ENCODE results near the gene IDUA. TPM values are rescaled to one million over a fixed set of nuclear protein-coding genes. Genes with fewer than 3 reads are reported as not detected.
A peak's percentile ranks its signal among the peaks of the same experiment; 100 is the strongest.

Gene IDUA
- total RNA-seq, 1 donor from 2014 or later: 19.6 TPM

DNA sequence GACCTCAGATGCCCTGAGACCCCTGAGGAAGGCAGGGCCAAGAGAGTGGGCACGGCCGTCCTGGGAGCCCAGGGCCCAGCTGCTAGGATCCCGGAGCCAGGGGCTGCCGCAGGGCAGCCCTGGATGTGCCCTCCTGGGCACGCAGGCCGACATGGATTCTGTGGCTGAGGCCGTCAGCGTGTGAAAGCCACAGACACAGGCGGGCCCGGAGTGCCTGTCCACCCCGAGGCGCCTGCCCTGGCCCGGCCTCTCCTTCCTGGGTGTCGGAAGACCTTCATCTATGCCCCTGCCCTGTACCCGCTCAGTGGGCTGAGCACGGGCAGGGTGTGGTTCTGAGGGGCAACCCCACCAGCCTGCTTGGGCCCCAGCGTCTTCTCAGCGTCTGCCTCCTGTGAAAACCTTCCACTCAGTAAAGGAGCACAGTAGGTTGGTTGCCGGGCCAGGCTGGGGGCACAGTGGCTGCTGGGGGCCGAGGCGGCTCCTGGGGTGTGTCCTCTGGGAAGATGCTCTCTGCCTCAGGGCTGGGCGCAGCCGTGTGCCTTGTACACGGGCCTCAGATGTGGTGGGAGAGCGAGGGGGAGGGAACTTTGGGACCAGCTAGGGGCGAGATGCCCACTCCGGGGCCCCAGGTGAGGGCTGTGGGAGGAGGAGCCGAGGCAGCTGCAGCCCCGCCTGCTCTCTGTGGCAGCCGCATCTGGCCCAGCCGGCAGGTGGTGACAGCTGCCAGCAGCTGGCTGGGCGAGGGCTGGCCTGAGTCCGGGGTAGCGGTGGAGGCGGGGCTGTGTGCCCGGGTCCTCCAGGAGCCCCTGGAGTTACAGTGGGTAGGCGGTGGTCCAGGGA is 45.3 kb downstream of the IDUA start:
- no peak for DNase-seq

DNA sequence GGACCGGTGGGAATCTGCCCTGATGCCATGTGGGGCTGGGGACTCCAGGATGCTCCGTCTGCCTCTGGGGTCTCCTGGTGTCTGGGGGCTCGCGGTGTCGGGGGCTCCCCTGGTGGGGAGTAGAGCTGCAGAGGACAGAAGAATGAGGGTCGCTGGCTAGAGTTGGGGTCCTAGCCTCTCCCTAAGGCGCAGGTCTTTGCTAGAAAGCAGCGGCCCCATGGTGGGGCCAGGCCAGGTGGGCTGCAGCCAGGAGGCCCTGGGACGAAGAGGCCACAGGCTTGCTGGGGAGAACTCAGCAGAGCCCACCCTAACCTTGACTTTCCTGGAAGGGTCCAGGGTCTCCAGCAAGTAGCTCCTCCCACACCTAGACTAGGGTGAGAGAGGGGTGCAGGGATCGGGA is 46.0 kb downstream of the IDUA start:
- no peak for DNase-seq

DNA sequence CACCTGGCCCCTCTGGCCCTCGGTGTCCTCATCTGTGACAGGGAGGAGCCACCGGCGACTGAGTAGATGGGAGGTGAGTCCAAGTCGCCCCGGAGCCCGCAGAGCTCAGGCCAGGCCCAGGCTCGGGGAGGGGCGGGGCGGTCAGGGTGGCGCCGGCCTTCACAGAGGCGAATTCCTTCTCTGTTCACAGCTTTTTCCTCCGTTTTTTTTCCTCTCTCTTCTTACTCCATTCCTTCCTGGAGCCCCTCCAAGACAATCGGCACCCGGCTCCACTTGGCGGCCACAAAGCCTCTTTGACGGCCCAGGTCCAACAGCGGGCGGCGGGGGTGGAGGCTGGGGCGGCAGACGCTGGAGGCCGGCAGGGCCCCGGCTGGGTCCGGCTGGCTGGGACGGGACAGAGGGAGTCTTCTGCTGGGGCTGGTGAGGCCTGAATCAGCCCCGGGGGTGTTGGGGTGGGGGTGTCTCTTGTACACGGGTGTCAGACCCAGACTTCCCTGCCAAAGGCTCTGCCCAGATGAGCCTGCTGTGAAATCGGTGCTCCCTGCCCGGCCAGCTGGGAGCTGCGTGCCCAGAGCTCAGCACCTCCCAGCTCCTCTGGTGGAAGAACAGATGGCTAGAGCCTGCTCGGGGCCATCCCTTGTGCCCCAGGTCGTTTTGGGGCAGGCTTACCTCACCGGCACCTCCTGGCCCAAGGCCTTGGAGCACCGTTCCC is 47.2 kb downstream of the IDUA start:
- no peak for DNase-seq

DNA sequence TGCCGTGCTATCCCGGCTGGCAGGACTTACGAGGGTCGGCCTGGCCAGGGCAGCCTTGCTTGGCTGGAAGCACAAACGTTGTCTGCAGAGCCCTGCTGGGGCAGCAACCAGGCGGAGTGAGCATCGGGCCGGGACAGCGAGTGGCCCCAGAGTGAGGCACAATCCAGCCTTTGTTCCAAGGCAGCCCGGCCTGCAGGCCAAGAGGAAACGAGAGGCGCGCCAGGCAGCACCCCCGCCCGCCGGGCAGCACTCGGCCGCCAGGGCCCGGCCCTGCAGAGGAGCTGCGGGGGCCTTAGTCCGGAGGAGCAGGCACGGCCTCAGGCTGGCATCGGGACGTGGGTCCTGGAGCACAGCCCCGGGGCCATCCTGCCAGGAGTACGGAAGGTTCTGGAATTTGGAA is 48.7 kb downstream of the IDUA start:
- peak; percentile 45 for DNase-seq

DNA sequence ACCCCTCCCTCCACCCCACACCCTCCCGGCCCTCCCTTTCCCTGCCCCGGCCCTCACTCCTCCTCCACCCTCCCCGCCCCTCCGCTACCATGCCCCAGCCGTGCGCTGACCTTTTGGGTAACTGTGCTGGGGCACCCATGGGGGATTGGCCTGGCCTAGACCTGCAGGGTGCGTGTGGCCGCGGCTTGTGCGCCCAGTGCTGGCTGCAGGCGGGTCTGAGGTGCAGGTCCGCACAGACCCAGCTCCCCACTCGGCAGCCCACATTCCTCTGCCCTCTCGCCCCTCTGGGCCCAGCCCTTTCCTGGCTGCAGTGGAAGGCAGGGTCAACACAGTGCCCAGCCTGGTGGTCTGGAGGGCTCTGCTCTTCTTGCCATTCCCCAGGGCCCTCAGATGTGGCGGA is 49.3 kb downstream of the IDUA start:
- no peak for DNase-seq

DNA sequence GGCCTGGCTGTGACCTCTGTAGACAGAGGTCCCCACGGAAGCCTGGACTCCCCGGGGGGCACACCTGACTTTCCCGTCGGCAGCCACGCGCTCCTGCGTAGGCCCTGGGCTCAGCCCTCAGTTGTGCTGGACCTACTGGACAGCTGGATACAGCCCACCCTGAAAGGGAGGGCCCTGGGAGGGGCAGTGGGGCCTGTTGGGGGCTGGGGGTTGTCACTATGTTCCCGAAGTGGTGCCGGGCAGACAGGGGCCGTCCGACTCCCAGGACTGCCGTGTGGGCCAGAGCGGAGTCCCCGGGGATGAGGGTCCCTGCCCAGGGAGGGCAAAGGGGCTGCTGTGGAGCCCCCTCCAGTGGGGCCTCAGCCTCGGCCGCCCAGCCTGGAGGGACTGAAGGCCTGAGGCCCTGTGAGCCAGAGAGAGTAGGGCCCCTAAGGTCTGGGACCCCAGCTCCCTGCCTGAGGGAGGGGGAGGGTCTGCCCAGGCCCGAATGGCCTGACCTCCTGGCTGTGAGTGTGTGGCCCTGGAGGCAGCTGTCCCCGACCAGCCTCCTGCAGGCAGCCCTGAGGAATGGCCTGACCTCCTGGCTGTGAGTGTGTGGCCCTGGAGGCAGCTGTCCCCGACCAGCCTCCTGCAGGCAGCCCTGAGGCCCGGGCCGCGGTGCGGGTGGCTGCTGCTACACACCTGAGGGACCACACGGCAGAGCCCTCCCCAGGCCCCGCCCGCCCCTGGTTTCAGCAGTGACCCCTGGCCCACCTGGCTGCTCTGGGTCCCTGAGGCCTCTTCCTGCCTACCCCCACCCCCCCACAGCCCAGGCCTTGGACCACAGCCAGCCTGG is 50.3 kb downstream of the IDUA start:
- no peak for DNase-seq

DNA sequence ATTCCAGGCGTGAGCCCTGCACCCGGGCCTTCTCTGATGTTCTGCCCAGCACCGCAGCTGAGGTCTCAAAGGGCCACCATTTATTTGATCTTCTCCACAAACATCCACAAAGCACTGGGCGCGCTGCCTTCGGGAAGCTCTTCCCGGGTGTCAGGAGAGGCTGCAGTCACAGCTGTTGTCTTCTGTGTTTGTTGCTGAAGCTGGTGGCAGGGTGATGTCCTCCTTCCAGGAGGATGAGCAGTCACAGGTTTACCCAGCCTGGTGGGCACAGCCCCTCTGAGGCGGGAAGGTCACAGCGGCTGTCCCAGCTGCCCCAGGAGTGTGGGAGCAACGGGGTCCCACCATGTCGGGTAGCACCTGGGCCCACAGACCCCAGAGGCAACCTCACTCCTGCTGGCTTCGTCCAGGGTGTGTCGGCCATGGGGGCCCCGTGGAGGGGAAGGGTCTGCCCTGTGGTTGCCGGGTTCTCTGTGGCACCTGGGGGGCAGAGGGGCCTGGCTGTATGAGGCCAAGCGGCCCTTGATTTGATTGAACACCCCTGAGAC is 52.2 kb downstream of the IDUA start:
- no peak for DNase-seq

DNA sequence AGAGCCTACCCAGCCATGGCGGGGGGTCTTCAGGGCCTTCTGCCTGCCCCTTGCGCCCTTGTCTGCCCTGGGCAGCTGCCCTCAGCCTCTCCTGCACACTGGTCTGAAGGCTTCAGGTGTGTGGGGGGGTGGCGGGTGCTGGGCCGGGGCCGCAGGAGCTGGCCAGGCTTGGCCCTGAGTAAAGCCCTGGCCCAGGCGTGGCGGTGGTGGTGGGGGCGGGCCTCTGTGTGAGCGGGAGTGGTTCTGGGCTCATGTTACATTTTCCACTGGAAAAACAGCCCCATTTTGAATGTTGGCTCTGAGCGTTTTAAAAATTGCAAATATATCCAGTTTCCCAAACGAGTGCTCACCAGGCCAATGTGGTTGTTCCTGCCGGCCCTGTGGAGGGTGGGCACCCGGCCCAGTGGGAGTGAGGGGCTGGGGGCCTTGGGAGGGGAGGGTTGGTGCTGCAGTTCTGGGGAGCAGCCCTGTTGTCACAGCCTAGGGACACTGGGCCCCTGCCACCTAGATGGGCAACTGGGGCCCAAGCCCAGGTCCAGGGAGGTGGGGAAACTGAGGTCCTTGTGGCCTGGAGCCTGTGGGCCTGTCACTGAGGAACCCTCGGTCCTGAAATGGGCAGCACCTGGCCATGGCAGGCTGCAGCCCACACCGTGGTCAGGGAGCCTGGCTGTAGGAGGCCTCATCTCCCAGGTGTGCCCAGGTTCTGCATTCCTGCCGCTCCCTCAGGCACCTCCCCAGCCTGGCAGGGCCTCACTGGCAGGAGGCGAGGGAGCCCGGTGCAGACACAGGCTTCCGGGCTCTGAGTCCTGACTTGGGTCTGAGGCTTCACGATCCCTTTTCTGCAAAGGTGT is 52.9 kb downstream of the IDUA start:
- peak; percentile 14 for DNase-seq

DNA sequence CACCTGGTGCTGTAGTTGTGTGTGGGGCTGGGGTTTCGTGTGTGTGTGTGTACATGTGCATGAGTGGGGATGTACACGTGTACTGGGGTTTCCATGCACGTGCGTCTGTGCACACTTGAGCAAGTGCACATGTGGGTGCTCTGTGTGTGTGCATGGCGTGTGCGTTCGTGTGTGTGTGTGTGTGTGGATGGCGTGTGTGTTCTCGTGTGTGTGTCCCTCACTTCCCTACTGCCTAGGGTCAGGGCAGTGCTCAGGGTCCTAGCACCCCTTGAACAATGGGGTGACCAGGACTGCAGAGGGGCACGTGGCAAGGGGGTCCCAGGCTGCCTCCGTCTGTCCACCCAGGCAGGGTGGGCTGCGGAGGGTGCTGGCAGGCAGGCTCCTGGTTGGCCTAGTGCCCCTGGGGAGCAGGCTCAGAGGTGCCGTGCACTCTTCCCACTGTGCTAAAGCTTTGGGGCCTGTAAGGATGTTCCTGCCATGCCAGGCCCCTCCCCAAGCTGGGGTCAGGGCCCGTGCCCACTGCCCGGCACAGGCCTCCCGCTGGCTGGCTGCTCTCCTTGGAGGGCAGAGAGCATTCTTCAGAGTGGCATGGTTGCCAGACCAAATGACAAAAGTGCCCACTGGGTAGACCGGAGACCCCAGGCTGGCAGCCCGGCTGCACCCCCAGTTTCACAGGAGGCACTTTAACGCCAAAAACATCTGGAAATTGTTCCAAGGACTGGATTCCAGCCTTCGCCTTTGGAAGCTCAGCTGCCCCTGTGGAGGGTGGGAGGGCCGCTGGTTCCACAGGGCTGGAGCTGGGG is 53.7 kb downstream of the IDUA start:
- no peak for DNase-seq

DNA sequence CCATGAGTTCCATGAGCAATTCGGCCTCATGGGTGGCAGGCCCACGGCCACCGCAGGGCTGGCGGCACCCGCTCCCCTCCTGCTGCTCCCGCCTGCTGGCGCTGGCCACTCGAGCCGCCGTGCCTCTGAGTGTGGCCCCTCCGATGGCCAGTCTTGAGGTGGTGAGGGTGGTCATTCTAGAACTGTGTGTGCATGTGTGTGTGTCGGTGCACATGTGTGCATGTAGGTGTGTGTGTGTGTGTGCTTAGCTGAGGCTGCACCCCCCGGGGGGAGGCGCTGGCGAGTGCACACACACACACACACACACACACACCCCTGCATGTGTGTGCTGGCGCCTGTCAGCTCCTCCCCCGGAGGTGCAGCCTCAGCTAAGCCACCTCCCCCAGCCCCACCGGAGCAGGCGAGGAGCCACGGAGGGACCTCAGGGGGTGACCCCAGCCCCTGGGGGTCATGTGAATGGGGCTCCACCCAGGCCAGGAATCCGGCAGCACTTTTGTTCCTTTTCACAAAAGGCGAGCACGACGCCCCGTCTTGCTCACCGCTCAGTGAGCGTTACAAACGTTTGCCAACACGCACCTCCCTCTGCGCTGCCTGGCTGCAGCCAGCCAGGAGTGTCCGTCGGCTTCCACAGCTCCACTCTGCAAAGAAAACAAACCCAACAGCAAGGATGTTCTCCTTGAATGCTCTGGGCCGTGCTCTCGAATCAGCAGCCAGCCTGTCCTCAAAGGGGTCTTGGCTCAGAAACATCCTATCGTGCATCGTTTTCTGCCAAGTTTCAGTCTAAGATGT is 54.5 kb downstream of the IDUA start:
- DNase-seq: peak; percentile 17

DNA sequence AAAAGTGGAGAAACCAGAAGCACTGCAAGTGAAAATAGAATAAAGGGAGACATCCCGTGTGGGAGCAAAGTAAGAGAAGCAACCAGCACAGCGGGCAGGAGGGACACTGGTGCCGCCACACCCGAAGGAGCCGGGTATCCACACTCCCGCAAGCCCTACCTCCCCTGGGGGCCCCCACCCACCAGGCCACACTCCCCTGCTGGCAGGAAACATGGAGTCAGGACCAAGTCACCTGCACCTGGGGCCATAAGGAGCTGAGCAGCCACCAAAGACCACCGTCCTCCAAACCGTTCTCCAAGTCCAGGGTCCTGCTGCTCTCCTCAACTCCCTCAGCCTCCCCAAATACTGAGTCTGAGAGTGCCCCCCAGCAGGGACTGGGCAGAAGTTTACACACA is 55.1 kb downstream of the IDUA start:
- DNase-seq: no peak

DNA sequence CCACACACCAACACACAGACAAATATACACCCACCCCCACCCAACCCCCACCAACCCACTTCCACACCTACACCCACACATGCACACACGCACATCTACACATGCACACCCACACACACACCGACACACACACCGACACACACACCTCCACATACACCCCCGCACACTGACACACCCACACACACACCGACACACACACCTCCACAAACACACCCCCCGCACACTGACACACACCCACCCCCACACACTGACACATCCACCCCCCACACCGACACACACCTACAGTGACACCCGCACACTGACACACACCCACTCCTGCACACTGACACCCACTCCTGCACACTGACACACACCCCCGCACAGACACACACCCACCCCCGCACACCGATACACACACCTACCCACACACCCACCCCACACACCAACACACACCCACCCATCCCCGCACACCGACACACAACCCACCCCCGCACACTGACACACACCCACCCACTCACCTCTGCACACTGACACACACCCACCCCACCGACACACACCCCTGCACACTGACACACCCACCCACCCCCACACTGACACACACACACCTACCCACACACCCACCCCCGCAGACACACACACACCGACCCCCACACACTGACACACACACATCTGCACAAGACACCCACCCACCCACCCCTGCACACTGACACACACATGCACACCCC is 55.7 kb downstream of the IDUA start:
- no peak for DNase-seq

DNA sequence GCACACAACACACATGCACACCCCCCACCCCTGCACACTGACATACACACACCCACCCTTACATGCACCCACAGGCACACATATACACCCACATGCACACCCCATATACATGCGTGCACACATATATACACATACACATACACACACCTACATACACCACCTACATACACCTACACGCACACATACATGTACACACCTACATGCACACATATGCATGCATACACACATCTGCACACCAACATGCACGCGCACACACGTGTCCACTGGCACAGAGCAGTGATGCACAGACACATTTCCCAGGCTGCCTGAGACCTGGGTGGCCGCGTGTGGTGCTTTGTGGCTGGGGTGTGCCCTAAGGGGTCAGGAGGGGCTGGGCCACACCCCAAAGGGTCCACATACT is 56.3 kb downstream of the IDUA start:
- no peak for DNase-seq

DNA sequence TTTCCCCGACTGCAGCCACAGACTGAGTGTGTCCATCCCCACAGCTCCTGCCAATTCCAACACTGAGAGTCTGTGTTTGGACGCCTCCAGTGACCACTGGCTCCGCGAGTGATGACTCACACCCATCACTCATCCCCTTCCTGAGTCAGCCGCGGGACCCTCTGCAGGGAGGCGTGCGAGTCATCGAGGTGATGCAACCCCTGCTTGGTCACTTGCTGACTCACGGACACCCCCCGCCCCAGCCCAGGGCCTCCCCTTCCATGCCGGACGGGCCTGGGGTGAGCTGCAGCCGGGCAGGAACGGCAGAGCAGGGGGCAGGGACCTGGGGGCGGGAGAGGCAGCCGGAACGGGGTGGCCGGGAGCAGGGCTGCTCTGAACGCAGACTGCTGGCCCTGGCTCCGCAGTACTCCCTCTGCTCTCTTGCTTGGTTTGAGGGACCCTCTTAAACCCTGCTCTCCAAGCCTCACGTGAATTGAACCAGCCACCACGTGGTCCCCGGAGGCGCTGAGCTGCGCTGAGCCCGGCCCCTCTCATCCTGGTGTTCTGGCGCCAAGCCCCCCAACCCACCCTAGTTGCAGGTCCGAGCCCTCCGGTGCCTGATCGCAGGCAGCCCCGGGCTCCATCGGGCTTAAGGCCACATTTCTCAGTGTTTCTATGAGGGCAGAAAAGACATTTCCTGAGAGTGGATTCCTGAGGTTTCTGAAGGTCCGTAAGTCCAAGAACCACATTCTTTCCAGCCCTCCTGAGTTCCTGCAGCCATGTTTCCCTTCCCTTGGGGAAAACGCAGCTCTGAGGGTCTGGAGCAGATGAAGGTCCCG is 57.0 kb downstream of the IDUA start:
- DNase-seq: peak; percentile 98

DNA sequence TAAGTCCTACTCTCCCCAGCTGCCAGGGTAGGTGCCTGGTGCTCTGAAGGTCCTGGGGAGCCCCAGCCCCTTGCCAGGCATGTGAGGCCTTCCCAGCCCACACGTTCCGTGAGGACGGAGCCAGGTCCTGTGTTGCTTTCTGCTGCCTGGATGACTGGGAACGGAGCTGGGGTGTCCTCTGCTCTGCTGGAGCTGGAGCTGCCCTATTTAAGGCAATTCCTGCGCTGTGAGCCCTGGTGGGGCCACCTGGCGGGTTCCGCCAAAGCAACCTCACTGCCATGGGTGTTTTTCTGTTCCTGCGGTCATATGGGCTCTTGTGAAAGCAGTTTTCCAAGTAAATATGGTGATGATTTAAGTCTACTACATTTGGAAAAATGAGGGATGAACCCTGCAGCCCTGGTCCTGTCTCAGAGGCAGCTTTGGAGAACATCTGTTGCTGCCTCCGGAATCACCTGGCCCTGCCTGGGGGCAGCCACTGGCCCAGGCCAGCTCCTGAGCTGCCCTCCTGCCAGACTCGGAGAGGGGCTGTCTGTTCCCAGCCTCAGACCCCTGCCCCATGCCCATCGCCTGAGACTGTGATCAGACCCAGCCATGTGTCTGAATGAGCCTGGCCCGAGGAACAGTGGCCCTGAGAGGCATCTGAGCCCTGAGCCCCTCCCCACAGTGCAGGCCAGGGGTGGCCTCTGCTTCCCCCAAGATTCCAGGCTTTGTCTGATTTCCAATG is 57.8 kb downstream of the IDUA start:
- no peak for DNase-seq

DNA sequence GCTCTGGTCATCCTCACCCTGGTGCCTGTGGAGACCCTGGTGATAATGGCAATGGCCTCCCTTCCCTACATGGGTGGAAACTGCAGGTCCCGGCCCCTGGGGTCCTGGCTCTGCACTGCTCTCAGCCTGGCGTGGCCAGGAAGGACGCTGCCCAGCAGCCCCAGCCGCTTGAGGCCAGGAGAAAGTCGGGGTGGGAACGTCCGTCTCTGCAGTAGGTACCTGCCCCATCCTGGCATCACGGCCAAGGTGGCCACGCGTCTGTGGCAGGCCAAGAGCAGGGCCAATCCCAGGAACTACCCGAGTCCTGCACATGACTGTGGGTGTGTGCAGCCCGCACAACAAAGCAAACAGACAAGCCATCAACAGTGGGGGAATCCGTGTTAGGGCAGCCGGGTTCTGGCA is 58.4 kb downstream of the IDUA start:
- no peak for DNase-seq

DNA sequence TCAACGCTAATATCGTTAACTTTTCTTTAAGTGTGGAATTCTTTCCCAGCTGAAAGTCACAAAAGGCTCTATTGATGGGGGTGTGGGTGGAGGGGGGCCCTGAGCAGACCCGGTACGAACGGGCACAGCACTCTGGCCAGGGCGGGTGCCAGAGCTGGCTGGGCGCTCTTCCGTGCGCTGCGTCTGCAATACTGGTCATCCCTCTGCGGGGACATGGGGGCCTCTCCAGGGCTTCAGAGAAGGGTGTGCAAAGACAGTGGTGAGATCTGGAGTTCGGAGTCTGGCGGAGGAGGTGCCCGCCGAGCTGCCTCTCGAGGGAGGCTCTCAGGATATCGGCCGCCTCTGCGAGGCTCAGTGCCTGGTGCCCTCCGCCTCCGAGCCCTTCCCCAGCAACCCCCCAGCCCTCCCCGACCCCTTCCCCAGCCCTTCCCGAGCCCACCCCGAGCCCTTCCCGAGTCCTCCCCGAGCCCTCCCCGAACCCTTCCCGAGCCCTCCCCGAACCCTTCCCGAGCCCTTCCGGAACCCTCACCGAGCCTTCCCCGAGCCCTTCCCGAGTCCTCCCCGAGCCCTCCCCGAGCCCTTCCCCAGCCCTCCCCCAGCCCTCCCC is 58.9 kb downstream of the IDUA start:
- DNase-seq: no peak

DNA sequence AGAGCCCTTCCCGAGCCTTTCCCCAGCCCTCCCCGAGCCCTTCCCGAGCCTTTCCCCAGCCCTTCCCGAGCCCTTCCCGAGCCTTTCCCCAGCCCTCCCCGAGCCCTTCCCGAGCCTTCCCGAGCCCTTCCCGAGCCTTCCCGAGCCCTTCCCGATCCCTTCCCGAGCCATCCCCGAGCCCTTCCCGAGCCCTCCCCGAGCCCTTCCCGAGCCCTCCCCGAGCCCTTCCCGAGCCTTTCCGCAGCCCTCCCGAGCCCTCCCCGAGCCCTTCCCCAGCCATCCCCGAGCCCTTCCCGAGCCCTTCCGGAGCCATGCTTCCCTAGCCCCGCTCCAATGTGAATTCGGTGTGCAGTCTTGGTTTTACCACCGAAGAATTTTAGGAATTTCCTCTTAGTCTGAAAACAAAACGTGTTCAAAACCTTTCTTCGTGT is 59.8 kb downstream of the IDUA start:
- DNase-seq: peak; percentile 90
